Measurements from ENCODE around the gene LAMB3. TPM values are rescaled to one million over a fixed set of nuclear protein-coding genes. Genes with fewer than 3 reads are reported as not detected.

The LAMB3 gene
- total RNA-seq, 1 experiment from 2014 or later: 0.85 TPM

GRCh38 chr1:209675565-209676154, 23.4 kb upstream of the LAMB3 start:
- H3K4me3 Mint-ChIP-seq: peak overlapping the region; percentile 76
- ChIA-PET CTCF (interaction anchor here (0.7 to 2.8 kb wide), 13 partner anchors 9 to 110 kb away, joined by 3 to 10 read pairs (median 4); partner anchors contain the start of gene LAMB3), POLR2A (interaction anchor here (1.0 to 1.6 kb wide), 2 partner anchors 23 to 109 kb away, joined by 4 to 6 read pairs; partner anchors contain the start of genes C1orf74 and LAMB3)

GRCh38 chr1:209674957-209675564, 22.8 kb upstream of the LAMB3 start, which contains the start of gene G0S2:
Gene G0S2 (plus strand): TSS chr1:209675412. CDS start chr1:209675685, 273 bp downstream.
- ChIA-PET POLR2A (interaction anchor here (1.0 to 1.6 kb wide), 2 partner anchors 22 to 109 kb away, joined by 4 to 6 read pairs; partner anchors contain the start of genes C1orf74 and LAMB3), CTCF (interaction anchor here (0.7 to 2.8 kb wide), 13 partner anchors 10 to 109 kb away, joined by 3 to 10 read pairs (median 4); partner anchors contain the start of gene LAMB3)
- DNase-seq (ENCODE audit: low spot score): peak; percentile 63
- Mint-ChIP-seq H3K4me1 (peaks cover 18% of the 10 kb centered on the region), H3K9me3 (peaks cover 4% of the 10 kb centered on the region), H3K27me3 (ENCODE audit: low read depth) (peaks cover 71% of the 10 kb centered on the region), H3K36me3 (no peaks in the 10 kb centered on the region), H3K4me3 (peak within 1 kb of the TSS; percentile 76), H3K27ac (no peak within 1 kb of the TSS)
- ATAC-seq: peak; percentile 67
- TF ChIP-seq PRDM15 (CRISPR knock-in tag; IDR thresholded peaks at IDR 0.05): no peak
- TF ChIP-seq CREM (CRISPR knock-in tag; IDR thresholded peaks at IDR 0.05): 0 out of 2 replicates have a peak, but pooled peaks have one; percentile 35
- no peak for TF ChIP-seq PREB (CRISPR knock-in tag; IDR thresholded peaks at IDR 0.05; ENCODE audit: borderline replicate concordance)
- no peak for TF ChIP-seq TP53 (CRISPR knock-in tag; IDR thresholded peaks at IDR 0.05)
- TF ChIP-seq FOXP4 (CRISPR knock-in tag; IDR thresholded peaks at IDR 0.05): no peak
- TF ChIP-seq ZNF423 (CRISPR knock-in tag; IDR thresholded peaks at IDR 0.05): peak; percentile 39; the same call in 1 of the 2 replicates
- no peak for TF ChIP-seq USF2 (CRISPR knock-in tag; IDR thresholded peaks at IDR 0.05)
- no peak for TF ChIP-seq PRRX2 (CRISPR knock-in tag; IDR thresholded peaks at IDR 0.05)
- TF ChIP-seq FOXP1 (CRISPR knock-in tag; IDR thresholded peaks at IDR 0.05; ENCODE audit: borderline replicate concordance): no peak
- TF ChIP-seq SMAD3 (CRISPR knock-in tag; IDR thresholded peaks at IDR 0.05; ENCODE audit: borderline replicate concordance): no peak
- no peak for TF ChIP-seq ZBTB43 (CRISPR knock-in tag; IDR thresholded peaks at IDR 0.05)
- TF ChIP-seq ZNF263 (CRISPR knock-in tag; IDR thresholded peaks at IDR 0.05; ENCODE audit: low read depth): no peak

More at GRCh38 chr1:209675565-209676154, 23.4 kb upstream of the LAMB3 start:
- TF ChIP-seq FOXP4 (CRISPR knock-in tag; IDR thresholded peaks at IDR 0.05) (no peak), NR2C2 (CRISPR knock-in tag; IDR thresholded peaks at IDR 0.05) (no peak), CREM (CRISPR knock-in tag; IDR thresholded peaks at IDR 0.05) (0 out of 2 replicates have a peak, but pooled peaks have one; percentile 3), MXD4 (CRISPR knock-in tag; IDR thresholded peaks at IDR 0.05; ENCODE audit: borderline replicate concordance) (no peak), IRF1 (CRISPR knock-in tag; IDR thresholded peaks at IDR 0.05) (no peak), MAX (CRISPR knock-in tag; IDR thresholded peaks at IDR 0.05) (peak; percentile 70), FOXP1 (CRISPR knock-in tag; IDR thresholded peaks at IDR 0.05; ENCODE audit: borderline replicate concordance) (peak; percentile 64; the same call in 1 of the 2 replicates), TEAD1 (CRISPR knock-in tag; IDR thresholded peaks at IDR 0.05) (0 out of 2 replicates have a peak, but pooled peaks have one; percentile 36)
- ATAC-seq: peak; percentile 74
- peak; percentile 41 for DNase-seq (ENCODE audit: low spot score)
- Mint-ChIP-seq H3K36me3 (no peaks in the 10 kb centered on the region), H3K4me1 (peaks cover 18% of the 10 kb centered on the region), H3K27ac (no peak overlapping the region), H3K9me3 (peaks cover 4% of the 10 kb centered on the region), H3K27me3 (ENCODE audit: low read depth) (peaks cover 73% of the 10 kb centered on the region)
